ENCODE results near the gene FAM170B.

DNA sequence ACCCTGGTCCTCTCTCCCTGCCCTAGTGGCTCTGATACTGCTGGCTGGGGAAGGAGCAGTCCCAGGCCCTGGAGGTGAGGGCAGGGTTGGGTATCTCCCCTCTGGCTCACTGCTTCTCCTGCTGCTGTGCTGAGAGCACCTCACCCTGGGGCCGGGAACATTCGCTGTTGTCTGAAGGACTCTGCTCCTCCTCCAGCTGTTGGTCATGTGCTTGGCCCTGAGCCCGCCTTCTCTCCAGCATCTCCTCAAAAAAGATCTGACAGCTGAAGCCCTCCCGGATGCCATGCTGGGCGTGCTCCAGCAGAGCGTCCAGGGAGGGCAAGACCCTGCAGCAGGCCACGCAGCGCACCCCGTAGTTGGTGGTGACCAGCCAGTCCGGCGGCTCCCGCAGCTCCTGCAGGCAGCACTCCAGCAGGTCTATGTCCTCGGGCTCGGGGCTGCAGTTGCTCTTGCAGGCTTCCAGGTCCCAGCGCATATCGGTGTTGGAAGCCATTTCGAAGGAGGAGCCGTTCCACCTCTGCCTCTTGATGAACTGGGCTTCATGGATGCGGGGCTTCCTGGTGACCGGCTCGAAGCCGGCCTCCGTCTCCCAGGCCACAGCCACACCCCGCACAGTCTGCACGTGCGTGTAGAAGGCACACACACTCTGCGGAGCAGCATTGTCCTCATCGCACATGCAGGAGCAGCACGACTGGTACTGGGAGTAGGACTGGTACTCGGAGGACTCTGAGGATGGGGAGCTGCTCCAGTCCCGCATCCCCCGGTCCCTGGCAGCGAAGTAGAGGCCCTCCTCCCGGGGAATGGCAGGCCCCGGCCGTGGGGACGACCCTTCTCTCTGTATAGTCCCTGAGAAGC is 2.1 kb downstream of the FAM170B start:
- TF ChIP-seq, protein P1, sequence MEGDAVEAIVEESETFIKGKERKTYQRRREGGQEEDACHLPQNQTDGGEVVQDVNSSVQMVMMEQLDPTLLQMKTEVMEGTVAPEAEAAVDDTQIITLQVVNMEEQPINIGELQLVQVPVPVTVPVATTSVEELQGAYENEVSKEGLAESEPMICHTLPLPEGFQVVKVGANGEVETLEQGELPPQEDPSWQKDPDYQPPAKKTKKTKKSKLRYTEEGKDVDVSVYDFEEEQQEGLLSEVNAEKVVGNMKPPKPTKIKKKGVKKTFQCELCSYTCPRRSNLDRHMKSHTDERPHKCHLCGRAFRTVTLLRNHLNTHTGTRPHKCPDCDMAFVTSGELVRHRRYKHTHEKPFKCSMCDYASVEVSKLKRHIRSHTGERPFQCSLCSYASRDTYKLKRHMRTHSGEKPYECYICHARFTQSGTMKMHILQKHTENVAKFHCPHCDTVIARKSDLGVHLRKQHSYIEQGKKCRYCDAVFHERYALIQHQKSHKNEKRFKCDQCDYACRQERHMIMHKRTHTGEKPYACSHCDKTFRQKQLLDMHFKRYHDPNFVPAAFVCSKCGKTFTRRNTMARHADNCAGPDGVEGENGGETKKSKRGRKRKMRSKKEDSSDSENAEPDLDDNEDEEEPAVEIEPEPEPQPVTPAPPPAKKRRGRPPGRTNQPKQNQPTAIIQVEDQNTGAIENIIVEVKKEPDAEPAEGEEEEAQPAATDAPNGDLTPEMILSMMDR (conservative IDR thresholded peaks at IDR 0.05; ENCODE audit: low read length): no peak
- no peak for TF ChIP-seq EZH2phosphoT487 (IDR thresholded peaks at IDR 0.05; ENCODE audit: borderline replicate concordance)

Measured in Loucy (cell line).